ENCODE data around the gene IL3. TPM values are rescaled to one million over a fixed set of nuclear protein-coding genes. Genes with fewer than 3 reads are reported as not detected.

The IL3 gene
- total RNA-seq, 1 experiment from 2014 or later: not detected

DNA sequence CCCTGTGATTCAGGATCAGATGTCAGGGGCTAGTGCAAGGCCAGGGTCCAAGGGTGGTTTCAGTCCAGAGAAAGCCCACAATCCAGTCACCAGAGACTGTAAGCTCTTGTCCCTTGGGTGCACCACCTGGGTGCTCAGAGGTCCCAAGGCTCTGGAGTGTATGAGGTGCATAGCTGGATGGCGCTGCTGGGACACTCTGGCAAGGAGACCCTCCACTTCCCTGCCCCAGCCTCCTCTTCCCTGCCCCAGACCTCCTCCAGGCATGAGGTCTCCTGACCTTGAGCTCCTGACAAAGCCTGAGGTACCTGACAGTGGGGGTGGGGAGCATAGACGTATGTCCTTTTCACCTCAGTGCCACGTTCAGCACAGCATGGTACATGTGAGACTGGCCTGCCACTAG lies 20.1 kb downstream of the IL3 start:
- CTCF ChIA-PET: no interaction called here
- no TSS peak for BruUV-seq (replicated peaks)
- TF ChIP-seq, protein P1, sequence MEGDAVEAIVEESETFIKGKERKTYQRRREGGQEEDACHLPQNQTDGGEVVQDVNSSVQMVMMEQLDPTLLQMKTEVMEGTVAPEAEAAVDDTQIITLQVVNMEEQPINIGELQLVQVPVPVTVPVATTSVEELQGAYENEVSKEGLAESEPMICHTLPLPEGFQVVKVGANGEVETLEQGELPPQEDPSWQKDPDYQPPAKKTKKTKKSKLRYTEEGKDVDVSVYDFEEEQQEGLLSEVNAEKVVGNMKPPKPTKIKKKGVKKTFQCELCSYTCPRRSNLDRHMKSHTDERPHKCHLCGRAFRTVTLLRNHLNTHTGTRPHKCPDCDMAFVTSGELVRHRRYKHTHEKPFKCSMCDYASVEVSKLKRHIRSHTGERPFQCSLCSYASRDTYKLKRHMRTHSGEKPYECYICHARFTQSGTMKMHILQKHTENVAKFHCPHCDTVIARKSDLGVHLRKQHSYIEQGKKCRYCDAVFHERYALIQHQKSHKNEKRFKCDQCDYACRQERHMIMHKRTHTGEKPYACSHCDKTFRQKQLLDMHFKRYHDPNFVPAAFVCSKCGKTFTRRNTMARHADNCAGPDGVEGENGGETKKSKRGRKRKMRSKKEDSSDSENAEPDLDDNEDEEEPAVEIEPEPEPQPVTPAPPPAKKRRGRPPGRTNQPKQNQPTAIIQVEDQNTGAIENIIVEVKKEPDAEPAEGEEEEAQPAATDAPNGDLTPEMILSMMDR (IDR thresholded peaks at IDR 0.05): no peak
- TF ChIP-seq TCF7L2 (IDR thresholded peaks at IDR 0.05; ENCODE audit: low read depth, low read length) (no peak), POLR2AphosphoS5 (IDR thresholded peaks at IDR 0.05; ENCODE audit: low read depth, low read length) (no peak), SIN3A (IDR thresholded peaks at IDR 0.05; ENCODE audit: borderline replicate concordance, insufficient read depth, low read depth, low read length) (no peak)
- TF ChIP-seq, protein P2, sequence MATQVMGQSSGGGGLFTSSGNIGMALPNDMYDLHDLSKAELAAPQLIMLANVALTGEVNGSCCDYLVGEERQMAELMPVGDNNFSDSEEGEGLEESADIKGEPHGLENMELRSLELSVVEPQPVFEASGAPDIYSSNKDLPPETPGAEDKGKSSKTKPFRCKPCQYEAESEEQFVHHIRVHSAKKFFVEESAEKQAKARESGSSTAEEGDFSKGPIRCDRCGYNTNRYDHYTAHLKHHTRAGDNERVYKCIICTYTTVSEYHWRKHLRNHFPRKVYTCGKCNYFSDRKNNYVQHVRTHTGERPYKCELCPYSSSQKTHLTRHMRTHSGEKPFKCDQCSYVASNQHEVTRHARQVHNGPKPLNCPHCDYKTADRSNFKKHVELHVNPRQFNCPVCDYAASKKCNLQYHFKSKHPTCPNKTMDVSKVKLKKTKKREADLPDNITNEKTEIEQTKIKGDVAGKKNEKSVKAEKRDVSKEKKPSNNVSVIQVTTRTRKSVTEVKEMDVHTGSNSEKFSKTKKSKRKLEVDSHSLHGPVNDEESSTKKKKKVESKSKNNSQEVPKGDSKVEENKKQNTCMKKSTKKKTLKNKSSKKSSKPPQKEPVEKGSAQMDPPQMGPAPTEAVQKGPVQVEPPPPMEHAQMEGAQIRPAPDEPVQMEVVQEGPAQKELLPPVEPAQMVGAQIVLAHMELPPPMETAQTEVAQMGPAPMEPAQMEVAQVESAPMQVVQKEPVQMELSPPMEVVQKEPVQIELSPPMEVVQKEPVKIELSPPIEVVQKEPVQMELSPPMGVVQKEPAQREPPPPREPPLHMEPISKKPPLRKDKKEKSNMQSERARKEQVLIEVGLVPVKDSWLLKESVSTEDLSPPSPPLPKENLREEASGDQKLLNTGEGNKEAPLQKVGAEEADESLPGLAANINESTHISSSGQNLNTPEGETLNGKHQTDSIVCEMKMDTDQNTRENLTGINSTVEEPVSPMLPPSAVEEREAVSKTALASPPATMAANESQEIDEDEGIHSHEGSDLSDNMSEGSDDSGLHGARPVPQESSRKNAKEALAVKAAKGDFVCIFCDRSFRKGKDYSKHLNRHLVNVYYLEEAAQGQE (IDR thresholded peaks at IDR 0.05; ENCODE audit: insufficient read depth in 1 of 2, low read depth in 2 of 2, low read length in 1 of 2): no peak
- ATAC-seq (no peak), DNase-seq (ENCODE audit: low read depth, low spot score) (no peak)
- intact Hi-C loops (cut with micrococcal nuclease; ENCODE audit: unreplicated experiment): no loop called here
- in situ Hi-C loops (cut with HindIII; ENCODE audit: low pct_unique_long_range_greater_than_20kb, low sequenced_read_pairs): no loop called here
- Histone ChIP-seq H3K27me3 (ENCODE audit: control insufficient read depth, insufficient read depth, low read length) (no peaks in the 10 kb centered on the region), H3K9me3 (ENCODE audit: control insufficient read depth, insufficient read depth, low read depth, low read length) (no peaks in the 10 kb centered on the region), H3K36me3 (ENCODE audit: control insufficient read depth, insufficient read depth, low read length) (no peaks in the 10 kb centered on the region), H3K27ac (ENCODE audit: low read length) (no peak overlapping the region), H3K4me1 (ENCODE audit: control insufficient read depth, insufficient read depth, low read length) (no peaks in the 10 kb centered on the region), H3K4me3 (ENCODE audit: low read depth in 2 of 2, low read length in 2 of 2) (no peak overlapping the region)
- POLR2A ChIA-PET: no interaction called here

DNA sequence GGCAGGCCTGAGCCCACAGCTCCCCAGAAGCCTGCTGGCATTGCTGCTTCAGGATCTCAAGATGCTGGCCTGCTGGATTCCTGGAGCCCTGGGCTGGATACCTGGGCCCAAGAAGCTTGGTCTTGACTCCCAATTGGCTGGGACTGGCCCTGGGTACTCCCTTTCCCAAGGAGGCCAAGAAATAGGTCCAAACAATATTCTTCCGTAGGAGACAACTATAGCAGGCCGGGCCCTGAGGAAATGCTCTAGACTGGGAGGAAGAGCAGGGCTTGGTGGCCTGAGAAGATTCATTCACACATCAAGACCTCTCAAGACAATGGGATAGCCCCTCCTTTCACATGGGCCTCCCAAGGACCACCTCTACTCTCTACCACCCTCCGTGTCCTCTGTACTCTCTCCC lies 21.0 kb downstream of the IL3 start:
- intact Hi-C loops (cut with micrococcal nuclease; ENCODE audit: unreplicated experiment): no loop called here
- H3K36me3 ChIP-seq (ENCODE audit: control insufficient read depth, insufficient read depth, low read length): no peaks in the 10 kb centered on the region
- no TSS peak for BruUV-seq (replicated peaks)

More for the DNA sequence above, 21.0 kb downstream of the IL3 start:
- in situ Hi-C loops (cut with HindIII; ENCODE audit: low pct_unique_long_range_greater_than_20kb, low sequenced_read_pairs): no loop called here
- H3K27ac ChIP-seq (ENCODE audit: low read length): no peak overlapping the region
- no peaks in the 10 kb centered on the region for H3K4me1 ChIP-seq (ENCODE audit: control insufficient read depth, insufficient read depth, low read length)
- POLR2A ChIA-PET: no interaction called here
- no peak overlapping the region for H3K4me3 ChIP-seq (ENCODE audit: low read depth in 2 of 2, low read length in 2 of 2)
- no peak for ATAC-seq
- no peaks in the 10 kb centered on the region for H3K27me3 ChIP-seq (ENCODE audit: control insufficient read depth, insufficient read depth, low read length)
- CTCF ChIA-PET: interaction anchor here (1.1 kb wide), 1 partner anchor 18 kb away, joined by 3 read pairs; no protein-coding TSS in a partner anchor
- H3K9me3 ChIP-seq (ENCODE audit: control insufficient read depth, insufficient read depth, low read depth, low read length): no peaks in the 10 kb centered on the region
- no peak for TF ChIP-seq SIN3A (IDR thresholded peaks at IDR 0.05; ENCODE audit: borderline replicate concordance, insufficient read depth, low read depth, low read length)
- TF ChIP-seq, protein P2 (IDR thresholded peaks at IDR 0.05; ENCODE audit: insufficient read depth in 1 of 2, low read depth in 2 of 2, low read length in 1 of 2): no peak
- no peak for TF ChIP-seq TCF7L2 (IDR thresholded peaks at IDR 0.05; ENCODE audit: low read depth, low read length)
- TF ChIP-seq POLR2AphosphoS5 (IDR thresholded peaks at IDR 0.05; ENCODE audit: low read depth, low read length): no peak
- TF ChIP-seq, protein P1 (IDR thresholded peaks at IDR 0.05): no peak
- no peak for DNase-seq (ENCODE audit: low read depth, low spot score)

Measured in Panc1 (cell line).